ENCODE data around the gene PRPF8. TPM values are rescaled to one million over a fixed set of nuclear protein-coding genes. Genes with fewer than 3 reads are reported as not detected.

PRPF8 gene
- total RNA-seq, 1 donor from 2014 or later: 96.0 TPM

- Histone ChIP-seq H3K4me3 (ENCODE audit: low read length in 3 of 3) (no peak overlapping the region), H3K9ac (ENCODE audit: low read depth in 1 of 3, low read length in 3 of 3) (no peak overlapping the region), H3K27ac (ENCODE audit: low read depth, low read length) (no peak overlapping the region), H3K36me3 (ENCODE audit: control insufficient read depth in 3 of 3, insufficient read depth in 3 of 3, low read length in 3 of 3) (peaks cover 13 to 22% (median 20%) of the 10 kb centered on the region in 3 donors), H3K27me3 (ENCODE audit: control insufficient read depth in 3 of 3, insufficient read depth in 3 of 3, low read length in 3 of 3) (no peaks in the 10 kb centered on the region), H3K9me3 (ENCODE audit: control insufficient read depth in 3 of 3, low read length in 3 of 3) (no peaks in the 10 kb centered on the region), H3K4me1 (ENCODE audit: control insufficient read depth in 3 of 3, insufficient read depth in 3 of 3, low read length in 3 of 3) (peaks cover 4 to 10% (median 10%) of the 10 kb centered on the region in 3 donors)
Measured at GRCh38 chr17:1638624-1639300, 45.9 kb downstream of the PRPF8 start.

GRCh38 chr17:1638171-1638590 is 46.5 kb downstream of the PRPF8 start:
- Histone ChIP-seq H3K27me3 (ENCODE audit: control insufficient read depth in 3 of 3, insufficient read depth in 3 of 3, low read length in 3 of 3) (no peaks in the 10 kb centered on the region), H3K9ac (ENCODE audit: low read depth in 1 of 3, low read length in 3 of 3) (no peak overlapping the region), H3K36me3 (ENCODE audit: control insufficient read depth in 3 of 3, insufficient read depth in 3 of 3, low read length in 3 of 3) (peaks cover 13 to 22% (median 20%) of the 10 kb centered on the region in 3 donors), H3K9me3 (ENCODE audit: control insufficient read depth in 3 of 3, low read length in 3 of 3) (no peaks in the 10 kb centered on the region), H3K4me1 (ENCODE audit: control insufficient read depth in 3 of 3, insufficient read depth in 3 of 3, low read length in 3 of 3) (peaks cover 4 to 9% (median 9%) of the 10 kb centered on the region in 3 donors), H3K4me3 (ENCODE audit: low read length in 3 of 3) (no peak overlapping the region), H3K27ac (ENCODE audit: low read depth, low read length) (no peak overlapping the region)

DNA sequence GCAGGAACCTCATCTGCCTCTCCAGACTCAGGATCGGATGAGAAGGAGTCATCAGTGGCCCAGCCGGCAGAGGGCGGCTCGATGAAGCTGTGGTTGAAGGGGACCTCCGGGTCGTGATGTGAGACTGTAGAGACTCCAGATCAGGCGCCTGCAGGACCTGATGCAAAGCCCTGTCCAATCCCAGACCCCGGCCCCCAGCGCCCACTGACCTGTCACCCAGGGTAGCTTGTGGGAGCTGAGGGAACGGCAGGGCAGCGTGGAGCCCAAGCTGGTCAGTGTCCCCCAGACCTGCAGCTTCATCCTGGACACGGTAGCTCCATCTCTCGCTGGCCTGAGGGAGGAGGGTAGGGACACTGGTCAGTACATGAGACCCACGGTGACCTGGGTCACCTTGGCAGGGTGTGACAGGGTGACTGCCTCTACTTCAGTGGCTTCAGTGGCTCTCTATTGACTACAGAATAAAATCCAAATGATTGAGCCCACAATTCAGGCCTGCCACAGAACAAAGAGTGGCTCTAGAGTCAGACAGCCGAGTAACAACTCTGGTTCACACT is 47.9 kb downstream of the PRPF8 start:
- no peak overlapping the region for H3K9ac ChIP-seq (ENCODE audit: low read depth in 1 of 3, low read length in 3 of 3)
- H3K9me3 ChIP-seq (ENCODE audit: control insufficient read depth in 3 of 3, low read length in 3 of 3): no peaks in the 10 kb centered on the region
- no peak overlapping the region for H3K27ac ChIP-seq (ENCODE audit: low read depth, low read length)
- peaks cover 4 to 10% (median 9%) of the 10 kb centered on the region in 3 donors for H3K4me1 ChIP-seq (ENCODE audit: control insufficient read depth in 3 of 3, insufficient read depth in 3 of 3, low read length in 3 of 3)
- no peaks in the 10 kb centered on the region for H3K27me3 ChIP-seq (ENCODE audit: control insufficient read depth in 3 of 3, insufficient read depth in 3 of 3, low read length in 3 of 3)
- peaks cover 13 to 22% (median 19%) of the 10 kb centered on the region in 3 donors for H3K36me3 ChIP-seq (ENCODE audit: control insufficient read depth in 3 of 3, insufficient read depth in 3 of 3, low read length in 3 of 3)
- H3K4me3 ChIP-seq (ENCODE audit: low read length in 3 of 3): no peak overlapping the region

- Histone ChIP-seq H3K9me3 (ENCODE audit: control insufficient read depth in 3 of 3, low read length in 3 of 3) (no peaks in the 10 kb centered on the region), H3K9ac (ENCODE audit: low read depth in 1 of 3, low read length in 3 of 3) (no peak overlapping the region), H3K36me3 (ENCODE audit: control insufficient read depth in 3 of 3, insufficient read depth in 3 of 3, low read length in 3 of 3) (peaks cover 13 to 22% (median 19%) of the 10 kb centered on the region in 3 donors), H3K27ac (ENCODE audit: low read depth, low read length) (no peak overlapping the region), H3K4me3 (ENCODE audit: low read length in 3 of 3) (no peak overlapping the region), H3K4me1 (ENCODE audit: control insufficient read depth in 3 of 3, insufficient read depth in 3 of 3, low read length in 3 of 3) (peaks cover 7 to 13% (median 7%) of the 10 kb centered on the region in 3 donors), H3K27me3 (ENCODE audit: control insufficient read depth in 3 of 3, insufficient read depth in 3 of 3, low read length in 3 of 3) (no peaks in the 10 kb centered on the region)
Measured at GRCh38 chr17:1635675-1636465, 48.8 kb downstream of the PRPF8 start.

GRCh38 chr17:1634841-1635650 is 49.6 kb downstream of the PRPF8 start:
- H3K27me3 ChIP-seq (ENCODE audit: control insufficient read depth in 3 of 3, insufficient read depth in 3 of 3, low read length in 3 of 3): no peaks in the 10 kb centered on the region
- peaks cover 1 to 8% (median 6%) of the 10 kb centered on the region in 3 donors for H3K4me1 ChIP-seq (ENCODE audit: control insufficient read depth in 3 of 3, insufficient read depth in 3 of 3, low read length in 3 of 3)
- H3K9me3 ChIP-seq (ENCODE audit: control insufficient read depth in 3 of 3, low read length in 3 of 3): no peaks in the 10 kb centered on the region
- no peak overlapping the region for H3K4me3 ChIP-seq (ENCODE audit: low read length in 3 of 3)
- no peak overlapping the region for H3K27ac ChIP-seq (ENCODE audit: low read depth, low read length)
- no peak overlapping the region for H3K9ac ChIP-seq (ENCODE audit: low read depth in 1 of 3, low read length in 3 of 3)
- H3K36me3 ChIP-seq (ENCODE audit: control insufficient read depth in 3 of 3, insufficient read depth in 3 of 3, low read length in 3 of 3): peaks cover 13 to 22% (median 19%) of the 10 kb centered on the region in 3 donors

GRCh38 chr17:1630662-1631061 is 54.0 kb downstream of the PRPF8 start:
- Histone ChIP-seq H3K27me3 (ENCODE audit: control insufficient read depth in 3 of 3, insufficient read depth in 3 of 3, low read length in 3 of 3) (no peaks in the 10 kb centered on the region), H3K27ac (ENCODE audit: low read depth, low read length) (no peak overlapping the region), H3K36me3 (ENCODE audit: control insufficient read depth in 3 of 3, insufficient read depth in 3 of 3, low read length in 3 of 3) (peaks cover 3 to 11% (median 4%) of the 10 kb centered on the region in 3 donors), H3K4me3 (ENCODE audit: low read length in 3 of 3) (no peak overlapping the region), H3K9ac (ENCODE audit: low read depth in 1 of 3, low read length in 3 of 3) (no peak overlapping the region), H3K4me1 (ENCODE audit: control insufficient read depth in 3 of 3, insufficient read depth in 3 of 3, low read length in 3 of 3) (peaks cover 24 to 36% (median 30%) of the 10 kb centered on the region in 3 donors), H3K9me3 (ENCODE audit: control insufficient read depth in 3 of 3, low read length in 3 of 3) (no peaks in the 10 kb centered on the region)

DNA sequence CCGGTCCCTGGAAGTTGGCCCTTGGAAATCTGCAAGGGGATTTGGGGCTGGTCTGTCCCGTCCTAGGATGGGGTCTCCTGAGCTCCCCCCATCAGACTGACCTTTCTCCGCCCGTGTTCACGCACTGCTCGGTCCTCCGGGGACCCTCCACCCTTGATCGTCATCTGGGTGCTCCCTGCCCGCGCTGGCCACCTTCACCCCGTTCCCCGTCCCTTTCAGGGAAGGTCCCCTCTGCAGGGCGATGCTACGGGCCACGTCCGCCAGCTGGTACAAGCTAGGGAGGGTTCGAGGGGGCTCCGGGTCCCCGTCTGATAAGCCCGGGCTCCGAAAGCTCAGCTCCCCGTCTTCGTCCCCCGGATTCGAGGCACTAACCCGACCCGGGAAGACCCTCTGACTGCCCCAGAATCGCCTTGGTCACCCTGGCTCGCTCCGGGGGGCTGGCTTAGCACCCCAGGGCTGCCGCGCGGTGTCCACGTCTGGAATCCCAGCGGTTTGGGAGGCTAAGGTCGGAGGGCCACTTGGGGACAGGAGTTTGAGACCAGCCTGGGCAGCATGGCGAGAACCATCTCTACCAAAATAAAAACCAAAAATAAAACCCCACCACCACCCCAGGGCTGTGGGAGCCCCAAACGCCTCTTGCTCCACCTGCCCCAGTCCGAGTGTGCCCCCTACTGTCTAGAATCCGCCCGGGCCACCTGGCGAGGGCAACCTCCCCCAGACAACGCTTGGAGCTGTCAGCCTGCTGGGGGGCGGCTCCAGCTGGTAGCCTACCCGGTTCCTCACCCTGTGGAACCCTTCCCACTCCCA is 55.0 kb downstream of the PRPF8 start:
- Histone ChIP-seq H3K27me3 (ENCODE audit: control insufficient read depth in 3 of 3, insufficient read depth in 3 of 3, low read length in 3 of 3) (no peaks in the 10 kb centered on the region), H3K9ac (ENCODE audit: low read depth in 1 of 3, low read length in 3 of 3) (peak overlapping the region; percentile 83 to 86 (median 85)), H3K27ac (ENCODE audit: low read depth, low read length) (peak overlapping the region; percentile 93), H3K36me3 (ENCODE audit: control insufficient read depth in 3 of 3, insufficient read depth in 3 of 3, low read length in 3 of 3) (peaks cover 4 to 6% (median 5%) of the 10 kb centered on the region in 3 donors), H3K4me1 (ENCODE audit: control insufficient read depth in 3 of 3, insufficient read depth in 3 of 3, low read length in 3 of 3) (peaks cover 24 to 45% (median 30%) of the 10 kb centered on the region in 3 donors), H3K9me3 (ENCODE audit: control insufficient read depth in 3 of 3, low read length in 3 of 3) (no peaks in the 10 kb centered on the region), H3K4me3 (ENCODE audit: low read length in 3 of 3) (peak overlapping the region; percentile 77 to 96 (median 96))

- Histone ChIP-seq H3K4me1 (ENCODE audit: control insufficient read depth in 3 of 3, insufficient read depth in 3 of 3, low read length in 3 of 3) (peaks cover 24 to 45% (median 30%) of the 10 kb centered on the region in 3 donors), H3K36me3 (ENCODE audit: control insufficient read depth in 3 of 3, insufficient read depth in 3 of 3, low read length in 3 of 3) (peaks cover 3 to 4% (median 4%) of the 10 kb centered on the region in 3 donors), H3K27me3 (ENCODE audit: control insufficient read depth in 3 of 3, insufficient read depth in 3 of 3, low read length in 3 of 3) (no peaks in the 10 kb centered on the region), H3K9ac (ENCODE audit: low read depth in 1 of 3, low read length in 3 of 3) (peak overlapping the region; percentile 83 to 94 (median 85)), H3K4me3 (ENCODE audit: low read length in 3 of 3) (peak overlapping the region; percentile 85 to 96 (median 96)), H3K27ac (ENCODE audit: low read depth, low read length) (peak overlapping the region; percentile 93), H3K9me3 (ENCODE audit: control insufficient read depth in 3 of 3, low read length in 3 of 3) (no peaks in the 10 kb centered on the region)
Measured at GRCh38 chr17:1628856-1629503, 55.7 kb downstream of the PRPF8 start.
